Measurements from ENCODE around the gene ATP1A2.

The ATP1A2 gene

GRCh38 chr1:160094291-160094625 lies 21.3 kb upstream of the ATP1A2 start:
- H3K27ac Mint-ChIP-seq, result no peak overlapping the region
- H3K36me3 Mint-ChIP-seq, result peaks cover 46% of the 10 kb centered on the region
- no peak for ATAC-seq
- H3K4me3 Mint-ChIP-seq, result no peak overlapping the region
- no peaks in the 10 kb centered on the region for H3K9me3 Mint-ChIP-seq
- no peak for DNase-seq (ENCODE audit: low spot score in 2 of 2)
- H3K4me1 Mint-ChIP-seq, result peaks cover 35% of the 10 kb centered on the region

DNA sequence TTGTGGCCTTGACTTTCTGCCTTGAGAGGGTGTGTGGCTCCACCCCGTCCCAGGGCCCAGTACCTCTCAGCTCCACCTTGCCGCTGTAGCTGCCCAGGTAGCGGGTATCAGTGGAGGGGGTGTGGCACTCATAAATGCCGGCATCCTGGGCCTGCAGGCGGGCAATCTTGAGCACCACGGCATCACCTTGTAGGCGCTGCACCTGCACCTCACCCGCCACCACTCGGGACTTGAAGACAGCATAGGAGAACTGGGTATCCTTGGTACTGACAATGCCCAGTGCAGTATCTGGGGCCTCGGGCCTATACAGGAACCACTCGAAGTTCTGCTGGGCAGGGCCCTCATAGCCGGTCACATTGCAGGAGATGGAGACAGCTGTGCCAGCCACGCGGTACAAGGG lies 20.8 kb upstream of the ATP1A2 start:
- DNase-seq (ENCODE audit: low spot score in 2 of 2) (no peak), ATAC-seq (no peak)
- Mint-ChIP-seq H3K36me3 (peaks cover 41% of the 10 kb centered on the region), H3K9me3 (no peaks in the 10 kb centered on the region), H3K4me3 (no peak overlapping the region), H3K27ac (no peak overlapping the region), H3K4me1 (peaks cover 41% of the 10 kb centered on the region)

DNA sequence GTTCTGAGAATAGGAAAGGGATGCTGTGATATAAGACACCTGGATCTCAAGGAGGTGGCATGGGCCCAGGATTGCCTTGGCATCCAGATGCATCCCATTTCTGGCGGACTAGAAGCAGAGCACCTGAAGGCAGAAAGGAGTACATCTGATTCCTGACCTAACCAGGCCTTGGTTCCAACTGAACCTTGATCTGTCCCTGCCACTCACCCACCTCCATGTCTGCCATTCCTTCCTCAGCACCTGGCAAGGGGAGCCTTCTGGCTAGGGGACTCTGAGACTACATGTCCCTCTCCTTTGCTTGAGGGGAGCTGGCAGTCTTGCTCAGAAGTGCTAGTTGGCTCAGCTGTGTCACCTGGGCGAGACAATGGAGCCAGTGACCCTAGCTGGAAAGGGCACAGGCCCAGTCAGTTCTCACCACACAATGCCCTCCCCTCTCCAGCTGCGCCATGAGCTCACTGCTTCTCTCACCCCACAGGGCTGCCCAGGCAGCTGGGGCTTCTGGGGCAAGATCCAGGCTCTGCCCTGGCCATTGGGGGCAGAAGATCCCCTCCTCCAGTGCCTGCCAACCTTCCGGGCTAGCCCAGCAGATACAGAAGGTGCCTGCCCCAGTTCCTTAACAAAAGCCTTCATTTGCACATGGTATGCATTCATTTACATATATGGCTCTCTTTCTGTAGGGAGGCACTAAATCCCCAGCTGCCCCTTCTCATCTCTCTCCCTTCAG lies 20.0 kb upstream of the ATP1A2 start:
- Mint-ChIP-seq H3K4me1 (peaks cover 45% of the 10 kb centered on the region), H3K27ac (peak overlapping the region; percentile 93), H3K9me3 (no peaks in the 10 kb centered on the region), H3K36me3 (peaks cover 39% of the 10 kb centered on the region), H3K4me3 (no peak overlapping the region)
- ATAC-seq (no peak), DNase-seq (ENCODE audit: low spot score in 2 of 2) (no peak)

DNA sequence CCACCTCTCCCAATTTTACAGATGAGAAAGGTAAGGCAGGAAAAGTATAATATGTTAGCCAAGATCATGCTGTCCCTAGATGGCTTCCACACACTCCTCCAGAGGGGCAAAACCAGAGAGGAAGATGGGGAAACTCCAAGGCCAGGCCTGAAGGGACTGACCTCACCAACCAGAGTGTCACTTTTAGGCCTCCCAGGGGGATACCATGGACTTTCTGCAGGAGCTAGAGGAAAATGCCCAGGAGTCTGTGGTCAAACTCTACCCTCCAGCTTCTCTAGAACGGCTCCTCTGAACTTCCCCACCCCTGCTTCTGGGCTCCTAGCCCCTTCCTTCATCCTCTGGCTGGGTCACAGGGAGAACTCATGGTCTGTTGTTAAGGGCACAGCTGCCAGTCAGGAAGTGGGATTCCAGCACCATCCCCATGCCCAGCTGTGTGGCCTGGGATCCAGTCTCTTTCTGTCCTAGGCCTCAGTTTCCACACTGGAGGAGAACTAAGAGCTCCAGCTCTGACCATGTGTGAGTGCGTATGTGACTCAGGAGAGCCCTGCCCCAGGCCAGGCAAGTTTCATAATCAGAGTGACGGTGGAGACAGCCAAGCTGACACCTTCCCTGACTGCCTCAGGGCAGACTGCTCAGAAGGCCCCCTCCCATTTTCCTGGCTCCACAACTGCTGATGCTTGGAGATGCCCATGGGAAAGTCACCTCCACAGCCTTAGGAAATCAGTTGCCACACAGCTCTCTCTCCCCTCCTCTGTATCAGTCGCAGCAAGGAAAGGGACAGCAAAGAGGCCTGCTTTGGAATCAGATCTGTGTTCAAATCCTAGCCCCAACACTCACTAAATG lies 19.1 kb upstream of the ATP1A2 start:
- H3K4me1 Mint-ChIP-seq, result peaks cover 51% of the 10 kb centered on the region
- H3K27ac Mint-ChIP-seq, result peak overlapping the region; percentile 93
- ATAC-seq (no peak), DNase-seq (ENCODE audit: low spot score in 2 of 2) (no peak)
- peaks cover 32% of the 10 kb centered on the region for H3K36me3 Mint-ChIP-seq
- H3K9me3 Mint-ChIP-seq, result no peaks in the 10 kb centered on the region
- H3K4me3 Mint-ChIP-seq, result peak overlapping the region; percentile 90

DNA sequence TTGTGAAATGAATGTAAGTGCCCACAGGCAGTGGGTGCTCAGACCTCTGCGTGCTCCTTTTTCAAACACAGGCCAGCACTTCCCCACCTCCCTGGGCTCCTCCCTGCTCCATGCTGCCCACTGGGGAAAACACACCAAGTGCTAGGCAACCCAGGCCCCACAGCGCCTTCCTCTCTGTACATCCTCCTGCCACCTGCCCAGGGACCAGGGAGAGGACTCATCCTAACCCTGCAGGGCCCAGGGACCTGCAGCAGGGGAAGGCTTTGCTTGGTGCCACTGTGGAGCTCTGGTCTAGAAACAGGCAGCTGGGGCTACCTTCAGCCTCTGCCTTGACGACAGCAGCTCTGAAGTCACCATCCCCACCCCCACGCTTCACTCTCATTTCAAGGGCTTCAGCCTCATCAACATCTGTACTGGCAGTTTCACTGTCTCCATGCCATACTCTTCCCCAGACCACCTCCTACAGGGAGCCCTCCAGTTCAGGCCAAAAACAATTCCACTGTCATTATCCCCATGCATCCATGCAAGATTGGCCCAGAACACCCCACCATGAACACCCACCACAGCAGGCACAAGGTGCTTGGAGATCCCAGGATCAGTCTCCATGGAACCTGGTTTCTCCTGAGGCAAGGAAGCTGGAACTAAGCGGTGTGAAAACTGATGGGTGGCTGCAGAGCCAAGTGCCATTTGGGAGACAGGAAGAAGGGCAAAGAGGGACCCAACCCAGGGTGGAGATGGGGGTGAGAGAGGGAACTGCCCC lies 18.2 kb upstream of the ATP1A2 start:
- Mint-ChIP-seq H3K4me1 (peaks cover 51% of the 10 kb centered on the region), H3K27ac (peak overlapping the region; percentile 93), H3K36me3 (peaks cover 24% of the 10 kb centered on the region), H3K4me3 (peak overlapping the region; percentile 90), H3K9me3 (no peaks in the 10 kb centered on the region)
- DNase-seq (ENCODE audit: low spot score in 2 of 2), result peak in 1 of 2 donors; percentile 56
- no peak for ATAC-seq

DNA sequence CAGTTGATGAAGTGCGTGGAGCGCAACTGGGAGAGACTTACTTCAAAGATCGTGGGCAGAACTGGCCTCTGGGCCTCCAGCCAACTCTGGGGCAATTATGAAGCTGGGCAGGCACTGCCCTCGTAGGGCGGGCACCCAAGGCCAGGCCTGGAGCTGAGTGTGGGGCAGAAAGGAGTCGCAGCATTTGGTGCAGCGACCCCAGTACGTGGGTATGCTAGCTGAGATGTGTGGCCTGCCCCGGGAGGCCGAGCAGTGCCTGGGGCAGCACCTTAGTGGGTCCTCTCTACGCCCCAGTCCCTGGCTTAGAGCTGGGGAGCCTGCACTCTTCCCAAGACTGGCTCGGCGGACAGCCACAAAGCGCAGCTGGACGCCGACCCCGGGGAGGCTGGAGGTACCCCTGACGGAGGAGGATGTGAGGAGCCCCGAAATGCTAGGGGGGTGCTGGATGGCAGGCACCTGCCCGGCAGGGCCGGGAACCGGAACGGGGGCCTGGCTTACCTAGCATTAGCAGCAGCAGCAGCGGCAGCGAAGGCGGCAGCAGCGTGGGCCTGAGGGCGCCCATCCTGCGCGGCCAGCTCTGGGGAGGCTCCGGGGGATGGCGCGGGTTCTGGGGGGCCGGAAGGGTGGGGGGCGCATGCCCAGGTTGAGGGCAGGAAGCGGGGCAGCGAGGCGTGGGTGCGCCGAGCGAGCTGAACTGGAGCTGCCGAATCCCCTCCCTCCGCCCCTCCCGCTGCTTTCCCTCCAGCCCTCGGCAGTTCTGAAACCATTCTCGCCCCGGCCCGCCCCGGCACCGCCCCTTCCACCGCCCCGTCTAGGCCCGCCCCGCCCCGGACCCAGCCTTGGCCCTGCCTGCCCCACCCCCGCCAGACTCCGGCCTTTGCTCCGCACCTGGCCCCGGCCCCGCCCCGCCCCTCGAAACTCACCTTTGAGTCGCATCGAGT lies 17.4 kb upstream of the ATP1A2 start, which contains the start of gene IGSF8:
Gene IGSF8 (minus strand): TSS at position 709 of the 941 bp plus-strand sequence. CDS start 147 bp downstream, at position 562.
- Mint-ChIP-seq H3K27ac (peak within 1 kb of the TSS; percentile 93), H3K4me3 (peak within 1 kb of the TSS; percentile 90), H3K36me3 (peaks cover 24% of the 10 kb centered on the region), H3K9me3 (no peaks in the 10 kb centered on the region), H3K4me1 (peaks cover 57% of the 10 kb centered on the region)
- ATAC-seq (peak; percentile 76), DNase-seq (ENCODE audit: low spot score in 2 of 2) (peak; percentile 83 to 93)

DNA sequence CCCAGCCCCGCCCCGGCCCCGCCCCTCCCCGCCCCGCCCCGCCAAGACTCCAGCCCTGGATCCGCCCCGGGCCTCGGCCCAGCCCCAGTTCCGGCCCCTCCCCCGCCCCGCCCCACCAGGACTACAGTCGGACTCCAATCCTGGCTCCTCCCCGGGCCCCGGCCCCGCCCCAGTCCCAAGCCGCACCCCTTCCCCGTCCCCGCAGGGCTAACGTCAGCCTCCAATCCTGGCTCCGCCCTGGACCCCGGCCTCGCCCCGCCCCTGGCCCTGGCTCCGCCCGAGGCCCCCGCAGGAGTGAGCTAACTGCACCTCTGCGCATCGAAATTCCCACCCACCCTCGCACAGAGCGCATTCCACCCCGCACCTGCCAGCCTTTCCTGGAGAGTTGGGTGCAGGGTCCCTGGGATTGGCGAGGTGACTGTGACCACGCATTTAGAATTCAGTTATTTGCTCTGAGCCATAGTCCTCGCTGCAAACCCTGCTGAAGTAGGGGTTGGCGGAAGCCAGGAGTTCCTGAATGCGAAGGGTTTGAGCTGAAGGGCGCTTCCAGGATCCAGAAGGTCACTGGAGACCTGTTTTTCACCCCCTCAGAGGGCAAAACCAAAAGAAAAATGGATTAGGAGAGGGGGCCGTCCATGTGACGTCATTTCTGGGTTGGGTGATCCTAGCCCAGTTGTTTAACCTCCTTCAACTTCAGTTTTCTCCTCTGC lies 16.6 kb upstream of the ATP1A2 start:
- peak overlapping the region; percentile 90 for H3K4me3 Mint-ChIP-seq
- peaks cover 24% of the 10 kb centered on the region for H3K36me3 Mint-ChIP-seq
- ATAC-seq (peak; percentile 84), DNase-seq (ENCODE audit: low spot score in 2 of 2) (peak; percentile 92 to 97)
- no peaks in the 10 kb centered on the region for H3K9me3 Mint-ChIP-seq
- H3K27ac Mint-ChIP-seq, result peak overlapping the region; percentile 93
- peaks cover 63% of the 10 kb centered on the region for H3K4me1 Mint-ChIP-seq

- ATAC-seq (no peak), DNase-seq (ENCODE audit: low spot score in 2 of 2) (no peak)
- Mint-ChIP-seq H3K9me3 (no peaks in the 10 kb centered on the region), H3K4me3 (peak overlapping the region; percentile 90), H3K36me3 (peaks cover 24% of the 10 kb centered on the region), H3K27ac (peak overlapping the region; percentile 93), H3K4me1 (peaks cover 63% of the 10 kb centered on the region)
These were observed 15.7 kb upstream of the ATP1A2 start for GRCh38 chr1:160099716-160100375.

DNA sequence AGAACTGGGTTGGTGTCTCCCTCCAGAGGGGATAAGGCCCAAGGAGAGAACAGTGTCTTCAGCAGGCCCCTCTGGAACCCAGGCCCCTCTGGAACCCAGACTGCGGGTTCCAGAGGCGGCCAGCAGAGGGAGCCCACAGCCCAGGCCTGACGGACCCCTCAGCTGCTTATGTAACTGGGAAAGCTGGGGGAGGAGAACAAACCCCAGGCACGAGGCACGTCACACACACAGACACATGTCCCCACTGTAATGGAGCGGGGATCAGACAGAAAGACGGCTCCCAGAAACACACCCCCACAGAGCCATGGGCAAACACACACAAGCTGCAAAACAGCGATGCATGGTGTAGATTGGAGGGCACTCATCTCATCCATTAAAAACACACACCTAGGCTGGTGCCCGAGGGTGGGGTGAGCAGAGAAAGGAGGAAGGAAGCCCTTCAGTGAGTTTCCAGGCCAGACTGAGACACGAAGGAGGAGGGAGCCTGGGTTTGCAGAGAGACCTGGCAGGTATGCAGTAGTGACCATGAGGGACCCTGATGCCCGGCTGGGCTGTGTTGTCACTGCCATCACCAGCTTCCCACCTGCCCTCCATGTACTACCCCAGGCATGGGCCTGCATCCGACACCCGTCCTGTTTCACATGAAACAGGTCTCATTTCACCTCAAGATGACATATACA lies 14.4 kb upstream of the ATP1A2 start:
- ATAC-seq, result peak; percentile 43
- Mint-ChIP-seq H3K4me3 (peak overlapping the region; percentile 29), H3K27ac (peak overlapping the region; percentile 89), H3K9me3 (no peaks in the 10 kb centered on the region), H3K4me1 (peaks cover 55% of the 10 kb centered on the region), H3K36me3 (peaks cover 24% of the 10 kb centered on the region)
- peak; percentile 49 to 81 for DNase-seq (ENCODE audit: low spot score in 2 of 2)

- Mint-ChIP-seq H3K9me3 (no peaks in the 10 kb centered on the region), H3K4me3 (no peak overlapping the region), H3K27ac (no peak overlapping the region), H3K36me3 (peaks cover 24% of the 10 kb centered on the region), H3K4me1 (peaks cover 48% of the 10 kb centered on the region)
- ATAC-seq (no peak), DNase-seq (ENCODE audit: low spot score in 2 of 2) (no peak)
These were observed 13.6 kb upstream of the ATP1A2 start for GRCh38 chr1:160101717-160102522.

DNA sequence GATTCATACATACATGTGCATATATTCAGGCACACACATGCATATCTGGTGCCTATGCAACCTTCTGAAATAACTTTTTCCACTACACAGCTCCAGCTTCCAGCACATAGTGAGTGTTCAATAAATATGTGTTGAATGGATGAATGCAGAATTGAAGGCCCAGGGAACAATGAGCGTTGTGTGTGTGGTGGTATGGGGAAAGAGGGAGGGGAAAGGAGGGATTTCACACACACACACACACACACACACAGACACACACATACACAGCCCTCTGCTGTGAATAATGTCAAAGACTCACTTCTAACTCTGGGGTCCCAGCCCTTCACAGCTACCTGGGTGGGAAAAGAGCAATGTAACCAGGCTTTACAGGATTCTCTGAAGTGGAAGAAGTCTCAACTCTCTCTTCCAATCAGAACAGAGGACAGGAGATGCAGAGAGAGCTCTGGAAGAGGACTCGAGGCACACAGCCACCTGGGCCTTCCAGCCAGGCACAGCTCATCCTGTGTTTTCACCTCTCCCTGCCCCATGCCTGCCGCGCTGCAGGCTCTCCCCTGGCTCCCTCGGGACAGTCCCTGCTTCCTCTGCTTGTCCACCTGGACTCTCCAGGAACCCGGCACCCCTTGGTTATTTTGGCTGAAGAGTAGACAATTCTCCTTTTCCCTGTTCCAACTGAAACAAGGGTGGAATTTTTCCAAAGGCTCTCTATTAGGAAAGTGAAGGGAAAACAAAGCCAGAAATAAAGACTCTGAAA lies 11.7 kb upstream of the ATP1A2 start:
- Mint-ChIP-seq H3K4me3 (no peak overlapping the region), H3K4me1 (peaks cover 36% of the 10 kb centered on the region), H3K27ac (no peak overlapping the region), H3K9me3 (no peaks in the 10 kb centered on the region), H3K36me3 (peaks cover 9% of the 10 kb centered on the region)
- no peak for ATAC-seq
- no peak for DNase-seq (ENCODE audit: low spot score in 2 of 2)

DNA sequence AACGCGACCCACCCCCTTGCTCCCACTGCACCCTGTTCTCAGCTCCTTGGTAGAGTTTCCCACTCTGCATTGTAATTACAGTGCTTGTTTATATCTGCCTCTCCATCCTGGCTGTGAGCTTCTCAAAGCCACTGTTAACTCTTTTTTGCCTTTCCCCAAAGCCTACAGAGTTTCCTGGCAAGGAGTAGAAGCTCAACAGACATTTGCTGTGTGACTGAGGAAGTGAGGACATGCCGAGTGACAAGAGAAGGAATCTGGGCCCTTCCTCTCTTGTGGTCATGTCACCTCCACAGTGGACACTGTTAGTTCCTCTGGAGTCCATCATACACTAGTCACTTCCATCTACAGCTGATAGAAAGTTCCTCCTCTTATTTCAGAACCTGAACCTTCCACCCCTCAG lies 11.1 kb upstream of the ATP1A2 start:
- H3K36me3 Mint-ChIP-seq, result peaks cover 4% of the 10 kb centered on the region

More for the DNA sequence above, 11.1 kb upstream of the ATP1A2 start:
- no peak for DNase-seq (ENCODE audit: low spot score in 2 of 2)
- Mint-ChIP-seq H3K4me3 (no peak overlapping the region), H3K27ac (no peak overlapping the region), H3K9me3 (no peaks in the 10 kb centered on the region), H3K4me1 (peaks cover 31% of the 10 kb centered on the region)
- ATAC-seq, result no peak

Measured in stimulated activated effector memory CD8-positive, alpha-beta T cell treated with anti-CD3 and anti-CD28 coated beads, Interleukin-12 subunit alpha, Interleukin-12 subunit beta, amount 100 ng/mL, for 72 hours (primary cell).